GM23338 (cell line): ENCODE measurements around the gene LRRC8B. TPM values are rescaled to one million over a fixed set of nuclear protein-coding genes. Genes with fewer than 3 reads are reported as not detected.

Experiments
- ATAC-seq: fragments of 200-7000 bp; cut with Tn5 transposase; 3 replicates; pipeline ENCODE4 v1.9.1; 2020
- DNase-seq: peaks from one replicate; pipeline ENCODE4 v3.0.0-alpha.2; 2015; ENCODE audit warnings: low spot score
- H2AFZ ChIP-seq: fragments of 200-600 bp; sonication (generic); 2 replicates; pipeline ENCODE4 v1.8.0; 2016; ENCODE audit warnings: antibody characterized with exemption, mild to moderate bottlenecking, moderate library complexity
- H3F3A ChIP-seq: fragments of 200-600 bp; sonication (generic); replicated peaks from 2 replicates; pipeline ENCODE4 v1.8.0; 2017; ENCODE audit warnings: antibody characterized with exemption, mixed run types, low read depth
- H3K27ac ChIP-seq: fragments of 200-600 bp; sonication (generic); 2 replicates; pipeline ENCODE4 v1.6.1; 2016; ENCODE audit warnings: low read depth
- H3K27me3 ChIP-seq: fragments of 200-600 bp; sonication (generic); 2 replicates; pipeline ENCODE4 v1.8.0; 2016; ENCODE audit warnings: mild to moderate bottlenecking, mixed run types, moderate library complexity; ENCODE audit not compliant: insufficient read depth
- H3K36me3 ChIP-seq: fragments of 200-600 bp; sonication (generic); 2 replicates; pipeline ENCODE4 v1.8.0; 2016; ENCODE audit warnings: mild to moderate bottlenecking; ENCODE audit not compliant: insufficient read depth
- H3K4me1 ChIP-seq: fragments of 200-600 bp; sonication (generic); 2 replicates; pipeline ENCODE4 v1.8.0; 2016; ENCODE audit warnings: mild to moderate bottlenecking, moderate library complexity; ENCODE audit not compliant: insufficient read depth
- H3K4me2 ChIP-seq: fragments of 200-600 bp; sonication (generic); 2 replicates; pipeline ENCODE4 v1.7.1; 2017; ENCODE audit warnings: mixed run types
- H3K4me3 ChIP-seq: fragments of 200-600 bp; sonication (generic); 2 replicates; pipeline ENCODE4 v1.6.1; 2016; ENCODE audit warnings: mixed run types
- H3K79me2 ChIP-seq: fragments of 200-600 bp; sonication (generic); replicated peaks from 2 replicates; pipeline ENCODE4 v1.8.0; 2017; ENCODE audit warnings: mild to moderate bottlenecking; ENCODE audit not compliant: insufficient read depth
- H3K9me2 ChIP-seq: fragments of 200-600 bp; sonication (generic); 2 replicates; pipeline ENCODE4 v1.8.0; 2017; ENCODE audit not compliant: insufficient read depth
- H4K20me1 ChIP-seq: fragments of 200-600 bp; sonication (generic); replicated peaks from 2 replicates; pipeline ENCODE4 v1.8.0; 2017; ENCODE audit warnings: mild to moderate bottlenecking; ENCODE audit not compliant: insufficient read depth
- H3K27ac Mint-ChIP-seq: 2 replicates; pipeline ENCODE4 v1.8.0; 2020; ENCODE audit warnings: inconsistent platforms, mild to moderate bottlenecking, moderate library complexity, mixed read lengths
- H3K27me3 Mint-ChIP-seq: 3 replicates; pipeline ENCODE4 v1.8.0; 2022; ENCODE audit warnings: low read depth, mild to moderate bottlenecking, moderate library complexity, mixed read lengths, inconsistent platforms; ENCODE audit not compliant: insufficient read depth, poor library complexity
- H3K36me3 Mint-ChIP-seq: 3 replicates; pipeline ENCODE4 v1.8.0; 2021; ENCODE audit warnings: low read depth, mild to moderate bottlenecking, inconsistent platforms, moderate library complexity, mixed read lengths
- H3K4me1 Mint-ChIP-seq: 3 replicates; pipeline ENCODE4 v1.8.0; 2020; ENCODE audit warnings: mild to moderate bottlenecking, inconsistent platforms, mixed read lengths
- H3K4me3 Mint-ChIP-seq: 3 replicates; pipeline ENCODE4 v1.8.0; 2021; ENCODE audit warnings: moderate library complexity, mild to moderate bottlenecking, inconsistent platforms, mixed read lengths
- H3K9me3 Mint-ChIP-seq: 3 replicates; pipeline ENCODE4 v1.8.0; 2020; ENCODE audit warnings: moderate library complexity, mild to moderate bottlenecking, inconsistent platforms, mixed read lengths
- CREB1 ChIP-seq: fragments of 250-450 bp; sonication (Bioruptor Pico); IDR thresholded peaks from 2 replicates; pipeline ENCODE4 v1.5.0; 2020; ENCODE audit warnings: low read depth, mild to moderate bottlenecking, moderate library complexity
- ETS1 ChIP-seq: IDR thresholded peaks from 2 replicates; pipeline ENCODE4 v1.6.1; 2016; ENCODE audit warnings: antibody characterized with exemption
- EZH2 ChIP-seq: fragments of 200-600 bp; sonication (generic); IDR thresholded peaks from one replicate; pipeline ENCODE4 v1.8.0; 2017; ENCODE audit warnings: antibody characterized with exemption, mild to moderate bottlenecking, low read depth; ENCODE audit not compliant: unreplicated experiment
- JUNB ChIP-seq: IDR thresholded peaks from one replicate; pipeline ENCODE4 v1.6.1; 2016; ENCODE audit warnings: antibody characterized with exemption; ENCODE audit not compliant: unreplicated experiment
- NANOG ChIP-seq: IDR thresholded peaks from 2 replicates; pipeline ENCODE4 v1.6.1; 2016; ENCODE audit warnings: antibody characterized with exemption, borderline replicate concordance
- POLR2AphosphoS5 ChIP-seq: IDR thresholded peaks from 2 replicates; pipeline ENCODE4 v1.6.1; 2016; ENCODE audit warnings: antibody characterized with exemption, low read depth
- STAT1 ChIP-seq: IDR thresholded peaks from one replicate; pipeline ENCODE4 v1.6.1; 2016; ENCODE audit warnings: antibody characterized with exemption; ENCODE audit not compliant: unreplicated experiment
- ZNF114 ChIP-seq: fragments of 250-450 bp; sonication (Bioruptor Pico); IDR thresholded peaks from 2 replicates; pipeline ENCODE4 v1.5.0; 2020; ENCODE audit warnings: mild to moderate bottlenecking, moderate library complexity
- ZNF331 ChIP-seq: fragments of 250-450 bp; sonication (Bioruptor Pico); IDR thresholded peaks from 2 replicates; pipeline ENCODE4 v1.5.0; 2020; ENCODE audit warnings: low read depth, mild to moderate bottlenecking, moderate library complexity
- polyA plus RNA-seq: library from polyadenylated mRNA; unstranded; fragments of >200 nt; fragmentation: Nextera tagmentation; extraction: Ambion mirVana; gene quantifications from 2 replicates; pipeline ENCODE4 v1.2.1, GENCODE V29; 2016
- total RNA-seq: library from RNA; depleted of rRNA; stranded (reverse); fragments of >200 nt; shearing (Covaris generic); gene quantifications from 2 replicates; pipeline ENCODE4 v1.2.3, GENCODE V29; 2014
- TF ChIP-seq, protein P1 (sequence below): fragments of 250-450 bp; sonication (Bioruptor Pico); IDR thresholded peaks from 2 replicates; pipeline ENCODE4 v1.5.0; 2020; ENCODE audit warnings: mild to moderate bottlenecking, moderate library complexity
- TF ChIP-seq, protein P2 (sequence below), 2 experiments: fragments of 200-600 bp in 1 of 2; sonication (generic) in 1 of 2; conservative IDR thresholded peaks; 2 replicates each; pipeline versions ENCODE4 v1.5.1 to v1.6.1; 2016 to 2017; ENCODE audit warnings: antibody characterized with exemption in 2 of 2, low read depth in 2 of 2, mild to moderate bottlenecking in 2 of 2, moderate library complexity in 1 of 2
- TF ChIP-seq, protein P3 (sequence below): IDR thresholded peaks from one replicate; pipeline ENCODE4 v1.6.1; 2018; ENCODE audit warnings: antibody characterized with exemption; ENCODE audit not compliant: unreplicated experiment

The LRRC8B gene
- total and polyA plus RNA-seq, 2 experiments from 2014 or later, result 9.0 to 26.5 TPM

DNA sequence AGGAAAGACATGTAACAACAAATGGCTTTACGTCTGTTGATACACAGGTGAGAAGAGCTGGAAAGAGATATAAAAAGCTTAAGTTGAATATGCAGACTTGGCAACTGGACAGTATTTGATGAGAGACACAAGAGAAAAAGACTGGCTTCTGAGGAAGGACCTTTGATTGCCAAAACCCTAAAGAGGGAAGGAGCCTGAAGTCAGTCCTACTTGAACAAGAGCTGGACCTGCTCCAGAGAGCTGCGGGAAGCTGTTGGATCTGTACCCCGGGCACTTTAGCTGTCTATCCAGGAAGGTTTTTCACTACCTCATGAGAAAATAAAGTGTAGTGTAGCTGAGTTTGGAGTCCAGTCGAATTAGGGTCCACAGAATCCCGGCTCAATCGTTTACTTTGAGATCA lies 25.3 kb upstream of the LRRC8B start:
- Histone ChIP-seq H3K4me2 (no peak overlapping the region), H3K4me3 (no peak overlapping the region), H3F3A (no peaks in the 10 kb centered on the region), H3K79me2 (no peaks in the 10 kb centered on the region), H3K4me1 (no peaks in the 10 kb centered on the region), H3K27ac (no peak overlapping the region), H3K9me2 (no peaks in the 10 kb centered on the region), H3K27me3 (no peaks in the 10 kb centered on the region), H3K36me3 (no peaks in the 10 kb centered on the region), H4K20me1 (no peaks in the 10 kb centered on the region), H2AFZ (no peak overlapping the region)
- TF ChIP-seq STAT1 (no peak), CREB1 (no peak), EZH2 (no peak), POLR2AphosphoS5 (no peak), NANOG (no peak), ZNF331 (no peak), ETS1 (no peak), JUNB (no peak), ZNF114 (CRISPR knock-in tag) (no peak)
- TF ChIP-seq, protein P1, sequence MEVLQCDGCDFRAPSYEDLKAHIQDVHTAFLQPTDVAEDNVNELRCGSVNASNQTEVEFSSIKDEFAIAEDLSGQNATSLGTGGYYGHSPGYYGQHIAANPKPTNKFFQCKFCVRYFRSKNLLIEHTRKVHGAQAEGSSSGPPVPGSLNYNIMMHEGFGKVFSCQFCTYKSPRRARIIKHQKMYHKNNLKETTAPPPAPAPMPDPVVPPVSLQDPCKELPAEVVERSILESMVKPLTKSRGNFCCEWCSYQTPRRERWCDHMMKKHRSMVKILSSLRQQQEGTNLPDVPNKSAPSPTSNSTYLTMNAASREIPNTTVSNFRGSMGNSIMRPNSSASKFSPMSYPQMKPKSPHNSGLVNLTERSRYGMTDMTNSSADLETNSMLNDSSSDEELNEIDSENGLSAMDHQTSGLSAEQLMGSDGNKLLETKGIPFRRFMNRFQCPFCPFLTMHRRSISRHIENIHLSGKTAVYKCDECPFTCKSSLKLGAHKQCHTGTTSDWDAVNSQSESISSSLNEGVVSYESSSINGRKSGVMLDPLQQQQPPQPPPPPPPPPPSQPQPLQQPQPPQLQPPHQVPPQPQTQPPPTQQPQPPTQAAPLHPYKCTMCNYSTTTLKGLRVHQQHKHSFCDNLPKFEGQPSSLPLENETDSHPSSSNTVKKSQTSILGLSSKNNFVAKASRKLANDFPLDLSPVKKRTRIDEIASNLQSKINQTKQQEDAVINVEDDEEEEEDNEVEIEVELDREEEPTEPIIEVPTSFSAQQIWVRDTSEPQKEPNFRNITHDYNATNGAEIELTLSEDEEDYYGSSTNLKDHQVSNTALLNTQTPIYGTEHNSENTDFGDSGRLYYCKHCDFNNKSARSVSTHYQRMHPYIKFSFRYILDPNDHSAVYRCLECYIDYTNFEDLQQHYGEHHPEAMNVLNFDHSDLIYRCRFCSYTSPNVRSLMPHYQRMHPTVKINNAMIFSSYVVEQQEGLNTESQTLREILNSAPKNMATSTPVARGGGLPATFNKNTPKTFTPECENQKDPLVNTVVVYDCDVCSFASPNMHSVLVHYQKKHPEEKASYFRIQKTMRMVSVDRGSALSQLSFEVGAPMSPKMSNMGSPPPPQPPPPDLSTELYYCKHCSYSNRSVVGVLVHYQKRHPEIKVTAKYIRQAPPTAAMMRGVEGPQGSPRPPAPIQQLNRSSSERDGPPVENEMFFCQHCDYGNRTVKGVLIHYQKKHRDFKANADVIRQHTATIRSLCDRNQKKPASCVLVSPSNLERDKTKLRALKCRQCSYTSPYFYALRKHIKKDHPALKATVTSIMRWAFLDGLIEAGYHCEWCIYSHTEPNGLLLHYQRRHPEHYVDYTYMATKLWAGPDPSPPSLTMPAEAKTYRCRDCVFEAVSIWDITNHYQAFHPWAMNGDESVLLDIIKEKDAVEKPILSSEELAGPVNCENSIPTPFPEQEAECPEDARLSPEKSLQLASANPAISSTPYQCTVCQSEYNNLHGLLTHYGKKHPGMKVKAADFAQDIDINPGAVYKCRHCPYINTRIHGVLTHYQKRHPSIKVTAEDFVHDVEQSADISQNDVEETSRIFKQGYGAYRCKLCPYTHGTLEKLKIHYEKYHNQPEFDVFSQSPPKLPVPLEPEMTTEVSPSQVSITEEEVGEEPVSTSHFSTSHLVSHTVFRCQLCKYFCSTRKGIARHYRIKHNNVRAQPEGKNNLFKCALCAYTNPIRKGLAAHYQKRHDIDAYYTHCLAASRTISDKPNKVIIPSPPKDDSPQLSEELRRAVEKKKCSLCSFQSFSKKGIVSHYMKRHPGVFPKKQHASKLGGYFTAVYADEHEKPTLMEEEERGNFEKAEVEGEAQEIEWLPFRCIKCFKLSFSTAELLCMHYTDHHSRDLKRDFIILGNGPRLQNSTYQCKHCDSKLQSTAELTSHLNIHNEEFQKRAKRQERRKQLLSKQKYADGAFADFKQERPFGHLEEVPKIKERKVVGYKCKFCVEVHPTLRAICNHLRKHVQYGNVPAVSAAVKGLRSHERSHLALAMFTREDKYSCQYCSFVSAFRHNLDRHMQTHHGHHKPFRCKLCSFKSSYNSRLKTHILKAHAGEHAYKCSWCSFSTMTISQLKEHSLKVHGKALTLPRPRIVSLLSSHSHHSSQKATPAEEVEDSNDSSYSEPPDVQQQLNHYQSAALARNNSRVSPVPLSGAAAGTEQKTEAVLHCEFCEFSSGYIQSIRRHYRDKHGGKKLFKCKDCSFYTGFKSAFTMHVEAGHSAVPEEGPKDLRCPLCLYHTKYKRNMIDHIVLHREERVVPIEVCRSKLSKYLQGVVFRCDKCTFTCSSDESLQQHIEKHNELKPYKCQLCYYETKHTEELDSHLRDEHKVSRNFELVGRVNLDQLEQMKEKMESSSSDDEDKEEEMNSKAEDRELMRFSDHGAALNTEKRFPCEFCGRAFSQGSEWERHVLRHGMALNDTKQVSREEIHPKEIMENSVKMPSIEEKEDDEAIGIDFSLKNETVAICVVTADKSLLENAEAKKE (CRISPR knock-in tag), result no peak
- TF ChIP-seq, protein P2, sequence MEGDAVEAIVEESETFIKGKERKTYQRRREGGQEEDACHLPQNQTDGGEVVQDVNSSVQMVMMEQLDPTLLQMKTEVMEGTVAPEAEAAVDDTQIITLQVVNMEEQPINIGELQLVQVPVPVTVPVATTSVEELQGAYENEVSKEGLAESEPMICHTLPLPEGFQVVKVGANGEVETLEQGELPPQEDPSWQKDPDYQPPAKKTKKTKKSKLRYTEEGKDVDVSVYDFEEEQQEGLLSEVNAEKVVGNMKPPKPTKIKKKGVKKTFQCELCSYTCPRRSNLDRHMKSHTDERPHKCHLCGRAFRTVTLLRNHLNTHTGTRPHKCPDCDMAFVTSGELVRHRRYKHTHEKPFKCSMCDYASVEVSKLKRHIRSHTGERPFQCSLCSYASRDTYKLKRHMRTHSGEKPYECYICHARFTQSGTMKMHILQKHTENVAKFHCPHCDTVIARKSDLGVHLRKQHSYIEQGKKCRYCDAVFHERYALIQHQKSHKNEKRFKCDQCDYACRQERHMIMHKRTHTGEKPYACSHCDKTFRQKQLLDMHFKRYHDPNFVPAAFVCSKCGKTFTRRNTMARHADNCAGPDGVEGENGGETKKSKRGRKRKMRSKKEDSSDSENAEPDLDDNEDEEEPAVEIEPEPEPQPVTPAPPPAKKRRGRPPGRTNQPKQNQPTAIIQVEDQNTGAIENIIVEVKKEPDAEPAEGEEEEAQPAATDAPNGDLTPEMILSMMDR (conservative IDR thresholded peaks at IDR 0.05; ENCODE audit: low read depth in 2 of 2), result no peak
- TF ChIP-seq, protein P3, sequence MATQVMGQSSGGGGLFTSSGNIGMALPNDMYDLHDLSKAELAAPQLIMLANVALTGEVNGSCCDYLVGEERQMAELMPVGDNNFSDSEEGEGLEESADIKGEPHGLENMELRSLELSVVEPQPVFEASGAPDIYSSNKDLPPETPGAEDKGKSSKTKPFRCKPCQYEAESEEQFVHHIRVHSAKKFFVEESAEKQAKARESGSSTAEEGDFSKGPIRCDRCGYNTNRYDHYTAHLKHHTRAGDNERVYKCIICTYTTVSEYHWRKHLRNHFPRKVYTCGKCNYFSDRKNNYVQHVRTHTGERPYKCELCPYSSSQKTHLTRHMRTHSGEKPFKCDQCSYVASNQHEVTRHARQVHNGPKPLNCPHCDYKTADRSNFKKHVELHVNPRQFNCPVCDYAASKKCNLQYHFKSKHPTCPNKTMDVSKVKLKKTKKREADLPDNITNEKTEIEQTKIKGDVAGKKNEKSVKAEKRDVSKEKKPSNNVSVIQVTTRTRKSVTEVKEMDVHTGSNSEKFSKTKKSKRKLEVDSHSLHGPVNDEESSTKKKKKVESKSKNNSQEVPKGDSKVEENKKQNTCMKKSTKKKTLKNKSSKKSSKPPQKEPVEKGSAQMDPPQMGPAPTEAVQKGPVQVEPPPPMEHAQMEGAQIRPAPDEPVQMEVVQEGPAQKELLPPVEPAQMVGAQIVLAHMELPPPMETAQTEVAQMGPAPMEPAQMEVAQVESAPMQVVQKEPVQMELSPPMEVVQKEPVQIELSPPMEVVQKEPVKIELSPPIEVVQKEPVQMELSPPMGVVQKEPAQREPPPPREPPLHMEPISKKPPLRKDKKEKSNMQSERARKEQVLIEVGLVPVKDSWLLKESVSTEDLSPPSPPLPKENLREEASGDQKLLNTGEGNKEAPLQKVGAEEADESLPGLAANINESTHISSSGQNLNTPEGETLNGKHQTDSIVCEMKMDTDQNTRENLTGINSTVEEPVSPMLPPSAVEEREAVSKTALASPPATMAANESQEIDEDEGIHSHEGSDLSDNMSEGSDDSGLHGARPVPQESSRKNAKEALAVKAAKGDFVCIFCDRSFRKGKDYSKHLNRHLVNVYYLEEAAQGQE, result no peak
- Mint-ChIP-seq H3K27me3 (no peaks in the 10 kb centered on the region), H3K4me1 (no peaks in the 10 kb centered on the region), H3K9me3 (no peaks in the 10 kb centered on the region; the same call in 1 of the 3 replicates), H3K36me3 (no peaks in the 10 kb centered on the region), H3K4me3 (no peak overlapping the region), H3K27ac (no peak overlapping the region)
- no peak for DNase-seq
- ATAC-seq, result no peak
